Stimulated activated naive CD8-positive, alpha-beta T cell treated with anti-CD3 and anti-CD28 coated beads, Interleukin-15, Interleukin-2, amounts not matched to agents 100 ng/mL and 50 ng/mL, for 24 hours (primary cell): Measurements from ENCODE around the gene CAMSAP2.
A peak's percentile ranks its signal among the peaks of the same experiment; 100 is the strongest.

ENCODE experiments used
- H3K27ac Mint-ChIP-seq: one replicate; pipeline ENCODE4 v1.8.0; 2021; ENCODE audit warnings: mild to moderate bottlenecking, mixed read lengths
- H3K27me3 Mint-ChIP-seq: one replicate; pipeline ENCODE4 v1.8.0; 2021; ENCODE audit warnings: mixed read lengths
- H3K36me3 Mint-ChIP-seq: one replicate; pipeline ENCODE4 v1.8.0; 2021; ENCODE audit warnings: low read depth, mixed read lengths
- H3K4me1 Mint-ChIP-seq: one replicate; pipeline ENCODE4 v1.8.0; 2021; ENCODE audit warnings: low read depth, mixed read lengths
- H3K4me3 Mint-ChIP-seq: one replicate; pipeline ENCODE4 v1.8.0; 2021; ENCODE audit warnings: mild to moderate bottlenecking, mixed read lengths
- H3K9me3 Mint-ChIP-seq: one replicate; pipeline ENCODE4 v1.8.0; 2021; ENCODE audit warnings: mixed read lengths

Gene CAMSAP2

DNA sequence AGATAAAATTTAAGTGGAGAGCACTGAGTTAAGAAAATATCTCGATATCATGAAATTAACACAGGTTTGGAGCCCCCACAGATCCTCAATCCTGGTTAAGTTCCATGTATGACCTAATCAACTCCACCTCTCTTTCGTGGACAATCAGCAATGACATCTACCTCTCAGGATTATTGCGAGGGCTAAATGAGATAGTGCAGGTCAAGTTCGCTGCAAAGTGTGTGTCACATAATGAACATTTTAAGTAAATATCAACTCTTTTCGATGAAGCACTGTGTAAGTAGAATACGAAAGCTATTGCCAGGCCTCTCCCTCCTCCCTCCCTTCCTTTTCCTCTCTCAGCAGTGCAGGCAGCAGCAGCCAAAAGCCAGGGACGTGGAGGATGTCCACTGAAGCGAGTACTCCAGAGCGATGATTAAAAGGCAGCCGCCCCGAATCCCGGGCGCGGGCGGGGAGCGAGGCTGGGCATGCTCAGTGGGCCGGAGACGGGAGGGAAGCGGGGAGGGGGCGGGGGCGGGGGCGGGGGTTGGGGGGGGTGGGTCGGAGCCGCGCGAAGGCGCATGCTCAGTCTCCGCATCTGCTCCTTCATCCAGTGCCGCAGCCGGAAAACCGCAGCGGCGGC lies at the start of gene CAMSAP2:
TSS of gene CAMSAP2 (plus strand) at position 567 of the 622 bp plus-strand sequence. CDS start 935 bp downstream, outside the sequence.
- H3K27me3 Mint-ChIP-seq = peaks cover 11% of the 10 kb centered on the region
- peak within 1 kb of the TSS; percentile 89 for H3K27ac Mint-ChIP-seq
- H3K4me1 Mint-ChIP-seq = peaks cover 59% of the 10 kb centered on the region
- H3K4me3 Mint-ChIP-seq = peak within 1 kb of the TSS; percentile 93
- H3K36me3 Mint-ChIP-seq = no peaks in the 10 kb centered on the region
- H3K9me3 Mint-ChIP-seq = no peaks in the 10 kb centered on the region

GRCh38 chr1:200692316-200692715 lies 46.4 kb upstream of the CAMSAP2 start:
- no peaks in the 10 kb centered on the region for H3K9me3 Mint-ChIP-seq
- peaks cover 18% of the 10 kb centered on the region for H3K27me3 Mint-ChIP-seq
- no peaks in the 10 kb centered on the region for H3K4me1 Mint-ChIP-seq
- H3K27ac Mint-ChIP-seq = no peak overlapping the region
- H3K36me3 Mint-ChIP-seq = no peaks in the 10 kb centered on the region
- no peak overlapping the region for H3K4me3 Mint-ChIP-seq

GRCh38 chr1:200693327-200693726 lies 45.4 kb upstream of the CAMSAP2 start:
- Mint-ChIP-seq H3K9me3 (no peaks in the 10 kb centered on the region), H3K4me3 (no peak overlapping the region), H3K27me3 (peaks cover 11% of the 10 kb centered on the region), H3K27ac (no peak overlapping the region), H3K4me1 (no peaks in the 10 kb centered on the region), H3K36me3 (no peaks in the 10 kb centered on the region)

- Mint-ChIP-seq H3K4me1 (no peaks in the 10 kb centered on the region), H3K27ac (no peak overlapping the region), H3K4me3 (no peak overlapping the region), H3K9me3 (no peaks in the 10 kb centered on the region), H3K36me3 (no peaks in the 10 kb centered on the region), H3K27me3 (peaks cover 9% of the 10 kb centered on the region)
Measured at GRCh38 chr1:200694738-200695137, 44.0 kb upstream of the CAMSAP2 start.

DNA sequence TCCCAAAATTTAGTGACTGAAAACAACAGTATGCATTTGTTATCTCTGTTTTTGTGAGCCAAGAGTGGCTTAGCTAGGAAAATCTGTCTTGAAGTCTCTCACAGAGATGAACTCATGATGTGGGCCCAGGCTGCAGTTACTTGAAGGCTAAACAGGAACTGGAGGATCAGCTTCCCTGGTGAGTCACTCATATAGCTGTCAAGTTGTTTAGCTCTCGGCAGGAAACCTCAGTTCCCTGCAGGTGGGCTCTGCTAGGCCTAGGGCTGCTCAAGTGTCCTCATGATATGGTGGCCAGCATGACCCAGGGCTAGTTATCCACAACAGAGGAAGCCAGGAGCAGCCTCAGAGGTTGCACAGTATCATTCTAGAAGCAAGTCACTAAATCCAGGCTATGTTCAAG lies 38.8 kb upstream of the CAMSAP2 start:
- Mint-ChIP-seq H3K27ac (no peak overlapping the region), H3K4me3 (no peak overlapping the region), H3K36me3 (no peaks in the 10 kb centered on the region), H3K9me3 (no peaks in the 10 kb centered on the region), H3K4me1 (no peaks in the 10 kb centered on the region), H3K27me3 (peaks cover 6% of the 10 kb centered on the region)

DNA sequence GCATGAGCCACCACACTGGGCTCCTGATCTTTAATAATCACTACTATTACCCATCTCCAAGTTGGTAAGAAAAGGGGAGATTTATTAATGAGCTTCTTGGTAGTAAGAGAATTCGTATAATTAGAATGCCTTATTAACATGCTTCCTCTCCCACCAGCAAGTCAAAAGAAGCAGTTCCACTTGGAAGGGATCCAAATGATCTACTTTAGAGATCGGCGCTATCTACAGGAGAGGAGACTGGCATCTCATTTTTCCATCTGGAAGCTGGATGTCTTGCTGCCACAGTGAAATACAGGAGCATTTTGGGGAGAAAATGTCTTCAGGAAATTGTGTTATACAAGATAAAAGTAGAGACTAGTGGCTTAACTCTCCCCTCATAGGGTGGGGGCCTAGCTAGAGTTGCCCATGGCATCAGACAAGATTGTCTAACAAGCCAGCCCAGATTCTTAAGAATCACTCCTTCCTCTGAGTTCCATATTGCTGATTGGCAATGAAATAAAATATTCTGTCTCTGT lies 33.6 kb upstream of the CAMSAP2 start:
- Mint-ChIP-seq H3K27me3 (no peaks in the 10 kb centered on the region), H3K27ac (no peak overlapping the region), H3K4me3 (no peak overlapping the region), H3K36me3 (no peaks in the 10 kb centered on the region), H3K4me1 (no peaks in the 10 kb centered on the region), H3K9me3 (no peaks in the 10 kb centered on the region)

- Mint-ChIP-seq H3K4me3 (no peak overlapping the region), H3K9me3 (no peaks in the 10 kb centered on the region), H3K36me3 (no peaks in the 10 kb centered on the region), H3K27ac (no peak overlapping the region), H3K4me1 (no peaks in the 10 kb centered on the region), H3K27me3 (no peaks in the 10 kb centered on the region)
Measured at GRCh38 chr1:200706111-200706814, 32.4 kb upstream of the CAMSAP2 start.

DNA sequence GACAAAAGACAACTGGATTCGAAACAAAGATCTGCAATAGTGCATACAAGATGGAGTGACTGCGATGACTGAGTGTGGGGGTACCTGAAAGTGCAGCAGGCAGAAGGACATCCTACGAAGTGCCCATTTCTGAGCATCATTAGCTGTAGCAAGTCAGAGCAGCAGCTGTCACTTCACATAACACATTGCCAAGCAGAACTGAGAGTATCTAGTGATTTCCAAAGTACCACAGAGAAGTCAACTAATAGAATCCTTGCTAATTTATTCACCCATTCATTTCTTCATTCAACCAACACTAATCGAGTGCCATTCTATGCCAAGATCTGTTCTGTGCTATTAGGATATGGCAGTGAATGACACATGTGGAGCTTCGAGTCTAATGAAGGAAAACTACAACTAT lies 31.6 kb upstream of the CAMSAP2 start:
- no peaks in the 10 kb centered on the region for H3K36me3 Mint-ChIP-seq
- no peak overlapping the region for H3K4me3 Mint-ChIP-seq
- no peaks in the 10 kb centered on the region for H3K4me1 Mint-ChIP-seq
- H3K9me3 Mint-ChIP-seq = no peaks in the 10 kb centered on the region
- no peak overlapping the region for H3K27ac Mint-ChIP-seq
- no peaks in the 10 kb centered on the region for H3K27me3 Mint-ChIP-seq

DNA sequence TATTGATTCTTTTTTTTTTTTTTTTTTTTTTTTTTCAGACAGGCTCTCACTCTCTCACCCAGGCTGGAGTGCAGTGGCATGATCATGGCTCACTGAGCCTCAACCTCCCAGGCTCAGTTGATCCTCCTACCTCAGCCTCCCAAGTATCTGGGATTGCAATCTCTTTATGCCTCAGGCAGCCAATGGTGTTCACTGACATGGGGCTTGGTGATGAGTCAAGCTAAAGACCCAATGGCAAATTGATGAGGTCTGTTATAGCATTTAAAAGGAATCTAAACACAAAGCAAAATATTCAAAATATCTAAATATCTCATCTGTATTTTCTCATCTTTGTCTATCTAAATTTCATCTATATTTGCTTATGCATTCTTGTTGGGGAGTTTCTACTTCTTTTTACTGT lies 30.5 kb upstream of the CAMSAP2 start:
- H3K27ac Mint-ChIP-seq = no peak overlapping the region
- H3K36me3 Mint-ChIP-seq = no peaks in the 10 kb centered on the region
- no peaks in the 10 kb centered on the region for H3K4me1 Mint-ChIP-seq
- H3K27me3 Mint-ChIP-seq = no peaks in the 10 kb centered on the region
- no peak overlapping the region for H3K4me3 Mint-ChIP-seq
- H3K9me3 Mint-ChIP-seq = no peaks in the 10 kb centered on the region

- H3K4me1 Mint-ChIP-seq = no peaks in the 10 kb centered on the region
- no peak overlapping the region for H3K4me3 Mint-ChIP-seq
- H3K27ac Mint-ChIP-seq = no peak overlapping the region
- no peaks in the 10 kb centered on the region for H3K36me3 Mint-ChIP-seq
- H3K9me3 Mint-ChIP-seq = no peaks in the 10 kb centered on the region
- peaks cover 3% of the 10 kb centered on the region for H3K27me3 Mint-ChIP-seq
Measured at GRCh38 chr1:200708769-200709168, 29.9 kb upstream of the CAMSAP2 start.

DNA sequence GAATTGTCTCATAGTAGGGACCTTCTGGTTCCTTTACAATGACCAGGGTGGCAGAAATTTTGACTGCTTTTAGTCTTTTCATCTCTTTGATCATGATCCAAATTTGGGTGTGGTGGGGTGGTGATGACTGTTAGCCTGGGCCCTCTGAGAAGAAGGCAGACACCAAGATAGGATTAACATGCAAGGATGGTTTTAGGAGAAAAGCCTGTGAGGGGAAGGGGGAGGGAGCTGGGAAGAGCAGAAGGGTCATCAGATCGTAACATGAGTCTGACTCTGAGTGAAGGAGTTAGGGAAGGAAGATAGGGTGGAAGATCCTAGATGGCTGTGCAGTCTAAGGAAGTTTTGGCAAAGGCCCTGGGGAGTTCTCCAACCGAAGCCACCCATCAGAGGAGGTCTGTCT lies 28.5 kb upstream of the CAMSAP2 start:
- Mint-ChIP-seq H3K27me3 (peaks cover 8% of the 10 kb centered on the region), H3K4me1 (no peaks in the 10 kb centered on the region), H3K4me3 (no peak overlapping the region), H3K9me3 (peaks cover 3% of the 10 kb centered on the region), H3K27ac (no peak overlapping the region), H3K36me3 (no peaks in the 10 kb centered on the region)

GRCh38 chr1:200714504-200715187 lies 24.0 kb upstream of the CAMSAP2 start:
- H3K36me3 Mint-ChIP-seq = no peaks in the 10 kb centered on the region
- no peak overlapping the region for H3K4me3 Mint-ChIP-seq
- no peaks in the 10 kb centered on the region for H3K4me1 Mint-ChIP-seq
- no peak overlapping the region for H3K27ac Mint-ChIP-seq
- H3K27me3 Mint-ChIP-seq = peaks cover 25% of the 10 kb centered on the region
- H3K9me3 Mint-ChIP-seq = peaks cover 3% of the 10 kb centered on the region

GRCh38 chr1:200720199-200720598 lies 18.5 kb upstream of the CAMSAP2 start:
- Mint-ChIP-seq H3K27me3 (peaks cover 17% of the 10 kb centered on the region), H3K4me1 (no peaks in the 10 kb centered on the region), H3K4me3 (no peak overlapping the region), H3K36me3 (no peaks in the 10 kb centered on the region), H3K9me3 (no peaks in the 10 kb centered on the region), H3K27ac (no peak overlapping the region)

DNA sequence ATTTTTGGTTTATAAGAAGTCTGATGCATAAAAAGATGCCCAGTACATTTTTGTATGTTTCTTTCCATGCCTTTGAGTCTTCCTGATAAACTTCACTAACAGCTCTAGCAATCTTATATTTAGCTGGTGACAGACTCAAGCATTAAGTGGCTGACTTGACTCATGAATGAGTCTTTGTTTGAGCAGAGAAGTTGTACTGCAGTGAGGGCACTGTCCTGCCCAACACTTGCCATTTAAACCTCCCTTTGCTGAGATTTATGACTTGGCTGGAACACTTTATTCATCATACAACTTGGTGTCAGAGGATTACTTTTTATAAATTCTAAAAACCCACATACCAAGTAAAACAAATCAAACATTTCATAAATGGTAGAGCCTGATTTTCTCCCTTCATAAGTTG lies 14.6 kb upstream of the CAMSAP2 start:
- no peaks in the 10 kb centered on the region for H3K36me3 Mint-ChIP-seq
- H3K4me3 Mint-ChIP-seq = no peak overlapping the region
- no peaks in the 10 kb centered on the region for H3K4me1 Mint-ChIP-seq
- H3K9me3 Mint-ChIP-seq = no peaks in the 10 kb centered on the region
- H3K27ac Mint-ChIP-seq = no peak overlapping the region
- peaks cover 5% of the 10 kb centered on the region for H3K27me3 Mint-ChIP-seq

DNA sequence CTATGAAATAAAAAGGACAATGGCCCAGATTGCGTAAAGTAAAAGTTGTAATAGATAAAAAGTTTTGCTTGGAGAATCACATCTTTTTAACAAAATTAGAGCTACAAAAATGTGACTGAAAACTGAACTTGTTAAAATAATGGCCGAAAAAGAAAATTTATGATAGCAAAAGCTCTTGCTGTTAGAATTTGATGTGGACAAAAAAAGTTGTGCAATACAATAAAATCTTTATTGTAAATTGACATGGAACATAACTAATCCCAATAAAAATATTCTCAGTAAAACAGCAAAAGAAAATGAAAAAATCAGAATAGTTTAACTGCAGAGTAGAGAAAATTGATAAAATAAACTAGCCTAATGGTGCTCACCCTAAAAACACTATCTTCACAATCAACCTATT lies 11.4 kb upstream of the CAMSAP2 start:
- H3K27me3 Mint-ChIP-seq = peaks cover 2% of the 10 kb centered on the region
- H3K4me3 Mint-ChIP-seq = no peak overlapping the region
- no peaks in the 10 kb centered on the region for H3K36me3 Mint-ChIP-seq
- no peak overlapping the region for H3K27ac Mint-ChIP-seq
- H3K4me1 Mint-ChIP-seq = peaks cover 9% of the 10 kb centered on the region
- H3K9me3 Mint-ChIP-seq = no peaks in the 10 kb centered on the region
